GM23338 (cell line): ENCODE measurements around the gene CXXC5.

Source experiments
- CREB1 ChIP-seq: fragments of 250-450 bp; sonication (Bioruptor Pico); IDR thresholded peaks from 2 replicates; pipeline ENCODE4 v1.5.0; 2020; ENCODE audit warnings: low read depth, mild to moderate bottlenecking, moderate library complexity
- CTCF ChIP-seq, 2 experiments: fragments of 200-600 bp in 1 of 2; sonication (generic) in 1 of 2; conservative IDR thresholded peaks; 2 replicates each; pipeline versions ENCODE4 v1.5.1 to v1.6.1; 2016 to 2017; ENCODE audit warnings: antibody characterized with exemption in 2 of 2, low read depth in 2 of 2, mild to moderate bottlenecking in 2 of 2, moderate library complexity in 1 of 2
- EZH2 ChIP-seq: fragments of 200-600 bp; sonication (generic); IDR thresholded peaks from one replicate; pipeline ENCODE4 v1.8.0; 2017; ENCODE audit warnings: antibody characterized with exemption, mild to moderate bottlenecking, low read depth; ENCODE audit not compliant: unreplicated experiment
- JUNB ChIP-seq: IDR thresholded peaks from one replicate; pipeline ENCODE4 v1.6.1; 2016; ENCODE audit warnings: antibody characterized with exemption; ENCODE audit not compliant: unreplicated experiment
- TF ChIP-seq, protein P1 (sequence below): IDR thresholded peaks from one replicate; pipeline ENCODE4 v1.6.1; 2018; ENCODE audit warnings: antibody characterized with exemption; ENCODE audit not compliant: unreplicated experiment

DNA sequence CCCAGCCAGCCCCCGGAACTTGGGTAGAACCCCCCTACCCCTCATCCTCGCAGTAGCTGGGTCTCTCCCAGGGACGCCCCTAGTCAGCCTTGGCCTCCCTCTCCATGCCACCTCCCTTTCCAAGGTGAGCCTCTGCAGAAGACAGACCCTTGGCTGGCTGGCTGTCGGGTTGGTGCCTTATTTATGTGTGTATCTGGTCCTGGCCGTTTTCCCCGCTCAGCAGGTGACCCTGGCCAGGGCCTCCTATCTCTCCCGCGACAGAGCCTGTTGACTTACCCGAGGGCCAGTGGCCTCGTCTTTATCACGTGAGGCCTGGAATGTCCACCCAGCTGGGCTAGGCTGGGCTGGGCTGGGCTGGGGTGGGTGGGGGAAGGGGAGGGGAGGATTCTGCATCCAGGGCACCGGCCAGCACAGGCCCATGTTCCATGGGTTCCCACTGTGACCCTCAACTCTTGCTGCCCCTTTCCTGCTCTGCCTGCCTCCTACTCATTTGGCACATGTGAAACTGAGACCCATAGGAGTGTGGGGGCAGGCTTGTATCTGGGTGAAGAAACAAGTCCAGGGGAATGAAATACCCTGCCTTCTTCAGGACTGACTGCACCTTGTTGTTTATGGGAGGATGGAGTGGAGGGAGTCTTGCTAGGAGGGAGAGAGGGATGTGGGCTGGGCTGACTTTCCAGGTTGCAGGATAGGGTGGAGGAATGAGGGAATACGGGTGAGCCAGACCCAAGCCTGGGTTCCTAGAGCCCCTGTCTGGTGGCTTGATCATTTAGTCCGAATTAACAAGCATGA, 3.1 kb downstream of the CXXC5 start:
- TF ChIP-seq CTCF (conservative IDR thresholded peaks at IDR 0.05; ENCODE audit: low read depth in 2 of 2) = no peak
- TF ChIP-seq CREB1 = no peak
- no peak for TF ChIP-seq EZH2
- TF ChIP-seq, protein P1, sequence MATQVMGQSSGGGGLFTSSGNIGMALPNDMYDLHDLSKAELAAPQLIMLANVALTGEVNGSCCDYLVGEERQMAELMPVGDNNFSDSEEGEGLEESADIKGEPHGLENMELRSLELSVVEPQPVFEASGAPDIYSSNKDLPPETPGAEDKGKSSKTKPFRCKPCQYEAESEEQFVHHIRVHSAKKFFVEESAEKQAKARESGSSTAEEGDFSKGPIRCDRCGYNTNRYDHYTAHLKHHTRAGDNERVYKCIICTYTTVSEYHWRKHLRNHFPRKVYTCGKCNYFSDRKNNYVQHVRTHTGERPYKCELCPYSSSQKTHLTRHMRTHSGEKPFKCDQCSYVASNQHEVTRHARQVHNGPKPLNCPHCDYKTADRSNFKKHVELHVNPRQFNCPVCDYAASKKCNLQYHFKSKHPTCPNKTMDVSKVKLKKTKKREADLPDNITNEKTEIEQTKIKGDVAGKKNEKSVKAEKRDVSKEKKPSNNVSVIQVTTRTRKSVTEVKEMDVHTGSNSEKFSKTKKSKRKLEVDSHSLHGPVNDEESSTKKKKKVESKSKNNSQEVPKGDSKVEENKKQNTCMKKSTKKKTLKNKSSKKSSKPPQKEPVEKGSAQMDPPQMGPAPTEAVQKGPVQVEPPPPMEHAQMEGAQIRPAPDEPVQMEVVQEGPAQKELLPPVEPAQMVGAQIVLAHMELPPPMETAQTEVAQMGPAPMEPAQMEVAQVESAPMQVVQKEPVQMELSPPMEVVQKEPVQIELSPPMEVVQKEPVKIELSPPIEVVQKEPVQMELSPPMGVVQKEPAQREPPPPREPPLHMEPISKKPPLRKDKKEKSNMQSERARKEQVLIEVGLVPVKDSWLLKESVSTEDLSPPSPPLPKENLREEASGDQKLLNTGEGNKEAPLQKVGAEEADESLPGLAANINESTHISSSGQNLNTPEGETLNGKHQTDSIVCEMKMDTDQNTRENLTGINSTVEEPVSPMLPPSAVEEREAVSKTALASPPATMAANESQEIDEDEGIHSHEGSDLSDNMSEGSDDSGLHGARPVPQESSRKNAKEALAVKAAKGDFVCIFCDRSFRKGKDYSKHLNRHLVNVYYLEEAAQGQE = no peak
- no peak for TF ChIP-seq JUNB
